ENCODE data around the gene SOST. TPM values are rescaled to one million over a fixed set of nuclear protein-coding genes. Genes with fewer than 3 reads are reported as not detected.

SOST gene
- total and polyA plus RNA-seq, 5 donors: 0.29 to 2.0 (median 0.97) TPM; not detected in 1

DNA sequence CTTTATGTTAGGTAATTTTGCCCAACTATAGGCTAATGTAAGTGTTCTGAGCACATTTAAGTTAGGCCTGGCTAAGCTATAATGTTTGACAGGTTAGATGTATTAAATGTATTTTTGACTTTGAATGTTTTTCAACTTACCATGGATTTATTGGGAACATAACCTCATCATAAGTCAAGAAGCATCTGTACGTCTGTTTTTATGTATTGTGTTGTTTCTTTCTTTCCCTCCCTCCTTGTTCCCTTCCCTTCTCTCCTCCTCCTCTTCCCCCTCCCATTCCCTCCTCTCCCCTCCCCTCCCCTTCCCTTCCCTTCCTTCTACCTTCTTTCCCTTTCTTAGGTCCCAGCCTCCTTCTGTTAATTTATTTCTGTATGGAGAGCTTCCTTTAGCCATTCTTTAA, 30.9 kb upstream of the SOST start:
- no peak overlapping the region for H3K4me3 ChIP-seq (ENCODE audit: low read length)
- WGBS: 81% methylated on average over 1 of the region's 1 CpG
- ATAC-seq: no peak
- DNase-seq: no peak
- H3K27me3 ChIP-seq (ENCODE audit: control insufficient read depth, insufficient read depth): no peaks in the 10 kb centered on the region
- no peaks in the 10 kb centered on the region for H3K4me1 ChIP-seq (ENCODE audit: control insufficient read depth, insufficient read depth, low read length)
- intact Hi-C loops (cut with DNase I): no loop called here
- no peaks in the 10 kb centered on the region for H3K9me3 ChIP-seq (ENCODE audit: control insufficient read depth, low read length)
- H3K27ac ChIP-seq (ENCODE audit: low read length): no peak overlapping the region

DNA sequence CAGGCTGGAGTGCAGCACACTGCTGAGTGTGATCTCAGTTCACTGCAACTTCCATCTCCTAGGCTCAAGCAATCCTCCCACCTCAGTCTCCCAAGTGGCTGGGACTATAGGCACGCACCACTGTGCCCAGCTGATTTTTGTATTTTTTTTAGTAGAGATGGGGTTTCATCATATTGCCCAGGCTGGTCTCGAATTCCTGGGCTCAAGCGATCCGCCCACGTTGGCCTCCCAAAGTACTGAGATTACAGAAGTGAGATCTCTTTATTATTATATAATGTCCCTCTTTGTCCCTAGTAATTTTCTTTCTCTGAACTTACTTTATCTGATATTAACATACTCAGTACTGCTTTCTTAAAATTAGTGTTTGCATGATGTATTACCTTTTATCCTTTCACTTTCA, 29.9 kb upstream of the SOST start:
- 77% methylated on average over 5 of the region's 5 CpGs for WGBS
- H3K27ac ChIP-seq (ENCODE audit: low read length): no peak overlapping the region
- no peaks in the 10 kb centered on the region for H3K9me3 ChIP-seq (ENCODE audit: control insufficient read depth, low read length)
- no peaks in the 10 kb centered on the region for H3K4me1 ChIP-seq (ENCODE audit: control insufficient read depth, insufficient read depth, low read length)
- no peaks in the 10 kb centered on the region for H3K27me3 ChIP-seq (ENCODE audit: control insufficient read depth, insufficient read depth)
- intact Hi-C loops (cut with DNase I): no loop called here
- DNase-seq (no peak), ATAC-seq (no peak)
- no peak overlapping the region for H3K4me3 ChIP-seq (ENCODE audit: low read length)

DNA sequence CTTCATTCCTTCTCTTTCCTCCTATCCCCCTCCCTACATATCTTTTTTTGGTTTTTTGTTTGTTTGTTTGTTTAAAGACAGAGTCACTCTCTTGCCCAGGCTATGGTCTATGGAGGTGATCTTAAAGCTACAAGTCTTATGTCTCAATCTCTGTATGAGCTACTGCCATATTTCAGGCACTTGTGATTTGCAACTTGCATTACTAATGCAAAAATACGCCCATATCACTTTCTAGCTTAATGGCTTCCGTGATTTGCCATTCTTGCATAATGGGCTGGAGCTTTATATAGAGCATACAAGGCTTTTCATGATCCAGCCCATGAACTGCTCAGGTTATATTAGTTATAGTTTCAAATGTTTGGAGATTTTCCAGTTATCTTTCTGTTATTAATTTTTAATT, 29.1 kb upstream of the SOST start:
- no peak for DNase-seq
- Histone ChIP-seq H3K4me1 (ENCODE audit: control insufficient read depth, insufficient read depth, low read length) (no peaks in the 10 kb centered on the region), H3K27ac (ENCODE audit: low read length) (no peak overlapping the region), H3K4me3 (ENCODE audit: low read length) (no peak overlapping the region), H3K9me3 (ENCODE audit: control insufficient read depth, low read length) (no peaks in the 10 kb centered on the region), H3K27me3 (ENCODE audit: control insufficient read depth, insufficient read depth) (no peaks in the 10 kb centered on the region)
- no peak for ATAC-seq
- WGBS: 70% methylated on average over 2 of the region's 2 CpGs
- intact Hi-C loops (cut with DNase I): no loop called here

DNA sequence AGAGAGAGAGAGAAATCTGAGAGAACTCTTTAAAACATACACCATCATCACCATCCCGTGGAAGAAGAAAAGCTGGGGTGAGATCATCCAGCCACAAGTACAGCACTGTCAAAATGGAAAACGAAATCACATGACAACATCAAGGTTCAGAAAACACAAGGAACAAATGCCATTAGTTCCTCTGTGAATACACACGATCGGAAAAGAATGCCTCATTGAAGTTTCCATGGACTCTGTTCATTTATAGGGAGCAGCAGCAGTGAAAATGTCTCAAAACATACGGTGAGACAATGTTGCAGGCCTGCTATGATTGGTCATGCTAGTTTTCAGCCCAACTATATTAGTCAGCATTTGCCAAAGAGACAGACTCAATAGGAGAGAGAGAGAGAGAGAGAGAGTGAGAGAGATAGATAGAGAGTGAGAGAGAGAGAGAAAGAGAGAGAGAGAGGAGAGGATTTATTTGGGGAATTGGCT, 26.1 kb upstream of the SOST start:
- intact Hi-C loops (cut with DNase I): no loop called here
- no peaks in the 10 kb centered on the region for H3K4me1 ChIP-seq (ENCODE audit: control insufficient read depth, insufficient read depth, low read length)
- H3K27me3 ChIP-seq (ENCODE audit: control insufficient read depth, insufficient read depth): no peaks in the 10 kb centered on the region
- H3K9me3 ChIP-seq (ENCODE audit: control insufficient read depth, low read length): no peaks in the 10 kb centered on the region
- WGBS: 62% methylated on average over 5 of the region's 5 CpGs
- ATAC-seq (no peak), DNase-seq (no peak)
- H3K4me3 ChIP-seq (ENCODE audit: low read length): no peak overlapping the region
- H3K27ac ChIP-seq (ENCODE audit: low read length): no peak overlapping the region

DNA sequence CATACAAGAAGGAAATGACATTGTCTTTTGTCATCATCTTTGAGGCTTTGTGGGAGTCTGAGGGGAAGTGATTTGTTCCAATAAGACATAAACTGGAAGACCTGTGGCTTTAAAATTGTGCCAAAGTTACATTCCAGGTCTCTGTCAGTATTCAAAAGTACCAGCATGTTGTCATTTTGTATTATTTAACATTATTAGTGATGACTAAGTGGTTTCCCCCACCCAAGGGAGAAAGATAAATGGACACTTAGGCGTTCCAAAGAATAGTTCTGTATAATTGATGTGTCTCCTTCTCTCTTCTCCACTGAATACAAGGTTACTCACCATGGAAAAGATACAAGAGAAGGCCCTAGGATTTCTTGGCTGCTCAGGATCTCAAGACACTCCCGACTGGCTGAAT, 25.5 kb upstream of the SOST start:
- no peak for ATAC-seq
- intact Hi-C loops (cut with DNase I): no loop called here
- Histone ChIP-seq H3K4me1 (ENCODE audit: control insufficient read depth, insufficient read depth, low read length) (no peaks in the 10 kb centered on the region), H3K27me3 (ENCODE audit: control insufficient read depth, insufficient read depth) (no peaks in the 10 kb centered on the region), H3K9me3 (ENCODE audit: control insufficient read depth, low read length) (no peaks in the 10 kb centered on the region), H3K4me3 (ENCODE audit: low read length) (no peak overlapping the region), H3K27ac (ENCODE audit: low read length) (no peak overlapping the region)
- 73% methylated on average over 2 of the region's 2 CpGs for WGBS
- no peak for DNase-seq

DNA sequence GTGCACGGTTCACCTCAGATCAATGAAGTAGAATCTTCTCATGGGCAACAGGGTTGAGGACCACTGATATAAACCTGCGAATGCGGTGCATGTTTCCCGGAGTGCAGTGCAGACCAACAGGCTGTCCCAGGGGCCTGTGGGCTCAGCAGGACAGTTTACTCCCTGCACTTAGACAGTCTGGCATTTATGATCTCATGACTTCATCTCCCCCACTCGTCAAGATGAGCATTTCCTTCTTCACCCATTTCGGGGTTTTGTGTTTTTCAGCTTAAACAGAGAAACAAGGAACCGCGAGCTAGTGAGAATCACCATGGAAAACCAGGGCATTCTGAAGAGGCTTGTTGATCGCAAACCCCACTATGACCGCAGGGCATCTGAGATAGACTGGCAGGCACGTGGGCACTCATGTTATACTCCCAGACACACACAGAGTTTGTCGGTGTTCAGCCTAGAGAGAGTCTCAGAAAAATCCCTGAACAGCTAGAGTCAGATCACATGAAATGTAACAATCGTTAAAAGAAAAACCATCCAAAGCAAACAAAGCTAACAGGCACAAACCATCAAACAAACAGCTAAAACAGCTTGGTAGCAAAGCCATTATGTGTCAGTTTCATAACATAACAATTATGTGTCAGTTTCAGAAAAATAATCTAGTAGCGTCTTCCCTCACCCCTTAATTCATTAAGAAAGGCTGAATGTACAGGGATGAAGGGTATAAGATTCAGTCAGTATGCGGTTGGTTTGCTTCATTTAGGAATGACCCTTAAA, 24.5 kb upstream of the SOST start:
- intact Hi-C loops (cut with DNase I): no loop called here
- H3K27ac ChIP-seq (ENCODE audit: low read length): no peak overlapping the region
- no peaks in the 10 kb centered on the region for H3K27me3 ChIP-seq (ENCODE audit: control insufficient read depth, insufficient read depth)
- no peaks in the 10 kb centered on the region for H3K9me3 ChIP-seq (ENCODE audit: control insufficient read depth, low read length)
- no peak for DNase-seq
- H3K4me3 ChIP-seq (ENCODE audit: low read length): no peak overlapping the region
- 81% methylated on average over 15 of the region's 15 CpGs for WGBS
- no peaks in the 10 kb centered on the region for H3K4me1 ChIP-seq (ENCODE audit: control insufficient read depth, insufficient read depth, low read length)
- ATAC-seq: no peak

DNA sequence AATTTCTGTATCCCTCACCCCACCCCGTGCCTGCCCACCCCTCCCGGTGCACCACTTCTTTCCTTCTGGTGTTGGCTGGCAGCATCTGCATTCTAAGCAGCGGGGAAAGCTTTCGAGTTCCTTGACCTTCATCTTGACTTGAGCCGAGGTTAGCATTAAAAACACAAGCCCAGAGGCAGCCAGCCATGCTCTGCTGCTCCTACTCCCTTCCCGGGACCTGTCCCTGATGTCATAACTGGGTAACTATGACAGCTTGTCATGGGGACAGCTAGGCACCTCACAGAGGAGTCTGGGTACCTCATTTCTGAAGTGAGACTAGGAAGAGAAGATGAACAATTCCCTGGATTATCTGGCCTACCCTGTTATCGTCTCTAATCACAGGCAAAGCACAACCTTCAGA, 21.5 kb upstream of the SOST start, which contains the start of gene CFAP97D1:
TSS of gene CFAP97D1 (plus strand) at position 301 of the 400 bp plus-strand sequence. CDS start at position 329, 28 bp downstream.
- Histone ChIP-seq H3K9me3 (ENCODE audit: control insufficient read depth, low read length) (no peaks in the 10 kb centered on the region), H3K4me3 (ENCODE audit: low read length) (peak within 1 kb of the TSS; percentile 94), H3K4me1 (ENCODE audit: control insufficient read depth, insufficient read depth, low read length) (peaks cover 11% of the 10 kb centered on the region), H3K27ac (ENCODE audit: low read length) (no peak within 1 kb of the TSS), H3K27me3 (ENCODE audit: control insufficient read depth, insufficient read depth) (no peaks in the 10 kb centered on the region)
- no peak for ATAC-seq
- WGBS: 64% methylated on average over 7 of the region's 7 CpGs
- DNase-seq: no peak
- intact Hi-C loops (cut with DNase I): no loop called here

DNA sequence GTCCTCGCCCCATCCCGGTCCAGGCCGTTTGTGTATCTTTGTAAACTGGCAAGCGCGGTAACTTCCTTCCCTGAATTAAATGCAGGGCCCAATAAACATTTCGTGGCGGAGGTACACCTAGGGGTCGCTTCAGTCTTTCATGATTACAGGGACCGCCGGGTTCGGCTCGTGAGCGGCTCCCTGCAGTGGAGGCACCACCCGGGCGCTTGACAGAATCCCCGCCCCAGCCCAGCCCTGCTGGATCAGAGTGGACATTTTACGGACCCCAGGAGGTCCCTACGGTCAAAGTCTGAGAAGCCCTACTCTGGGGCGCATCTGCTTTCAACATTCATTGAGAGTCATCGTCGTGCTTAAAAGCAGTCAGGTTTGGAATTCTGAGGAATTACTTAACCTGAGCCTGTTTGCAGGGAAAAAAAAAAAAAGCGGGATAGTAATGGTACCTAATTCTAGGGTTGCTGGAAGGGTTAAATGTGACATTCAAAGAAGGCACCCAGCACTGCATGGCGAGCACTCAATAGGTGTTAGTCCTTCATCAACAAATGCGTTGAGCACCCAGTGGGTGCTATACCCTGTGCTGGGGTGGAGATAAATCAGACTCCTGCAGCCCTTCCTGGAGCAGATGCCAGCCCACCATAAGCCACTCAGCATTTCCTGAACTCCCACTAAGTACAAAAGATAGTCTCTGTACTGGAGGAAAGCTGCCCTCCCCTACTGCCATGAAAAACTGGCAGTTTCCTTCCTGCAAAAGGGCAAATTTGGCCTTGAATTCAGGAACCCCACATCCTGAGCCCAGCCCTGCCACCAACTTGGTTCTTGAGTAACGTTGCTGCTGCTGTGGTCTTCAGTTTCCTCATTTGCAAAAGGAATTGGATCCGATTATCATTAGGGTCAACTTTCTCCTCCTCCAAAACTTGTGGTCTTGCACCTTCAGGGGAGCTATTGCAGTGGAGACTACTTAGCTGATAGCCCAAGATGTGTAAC, 20.8 kb upstream of the SOST start:
- DNase-seq: peak in 1 of 3 donors; percentile 83
- H3K27ac ChIP-seq (ENCODE audit: low read length): peak overlapping the region; percentile 99
- peak; percentile 11 to 20 for ATAC-seq
- intact Hi-C loops (cut with DNase I): loop anchor here in 1 of 4 donors (5.0 kb wide), 1 partner anchor 53 kb away; the partner anchor contains the start of gene MPP3
- H3K4me3 ChIP-seq (ENCODE audit: low read length): peak overlapping the region; percentile 94
- no peaks in the 10 kb centered on the region for H3K9me3 ChIP-seq (ENCODE audit: control insufficient read depth, low read length)
- no peaks in the 10 kb centered on the region for H3K27me3 ChIP-seq (ENCODE audit: control insufficient read depth, insufficient read depth)
- 8% methylated on average over 26 of the region's 26 CpGs for WGBS
- peaks cover 13% of the 10 kb centered on the region for H3K4me1 ChIP-seq (ENCODE audit: control insufficient read depth, insufficient read depth, low read length)

DNA sequence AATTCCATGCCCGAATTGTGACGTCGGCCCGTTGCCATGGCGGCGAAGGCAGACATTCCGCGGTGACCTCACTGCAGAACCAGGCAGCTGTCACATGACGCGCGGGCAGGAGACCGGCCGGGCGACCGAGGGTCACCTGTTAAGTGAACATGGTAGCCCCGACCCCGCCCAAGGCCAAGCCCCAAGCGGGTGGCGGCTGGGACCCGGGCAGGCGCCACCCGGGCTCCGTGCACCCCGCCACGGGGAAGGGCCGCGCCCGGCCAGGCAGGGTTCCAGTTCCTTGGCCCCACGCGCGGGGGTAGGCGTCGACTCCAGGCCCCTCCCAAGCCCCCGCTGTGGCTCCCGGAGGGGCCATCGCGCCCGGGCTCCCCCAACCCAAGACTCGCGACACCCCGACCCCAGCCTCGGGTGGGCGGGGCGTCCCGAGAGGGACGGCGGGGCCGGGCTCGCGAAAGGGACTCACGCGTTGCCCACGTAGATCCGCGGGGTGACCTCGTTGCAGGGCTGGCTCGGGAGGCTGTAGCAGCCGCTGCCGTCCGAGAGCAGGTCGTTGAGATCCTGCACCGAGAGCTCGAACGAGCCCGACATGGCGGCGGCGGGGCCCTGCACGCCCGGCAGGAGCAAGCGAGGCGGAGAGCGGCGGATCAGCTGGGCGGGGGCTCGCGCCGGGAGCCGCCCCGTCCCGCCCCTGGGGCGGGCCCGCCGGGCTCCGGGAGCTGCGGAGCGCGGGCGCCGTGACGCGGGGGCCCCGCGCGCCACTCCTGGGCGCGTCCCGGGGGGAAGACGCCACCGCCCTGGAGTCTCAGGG, 19.9 kb upstream of the SOST start, which contains the start of gene DUSP3:
TSS of gene DUSP3 (minus strand) at position 641 of the 808 bp plus-strand sequence. CDS start at position 588, 53 bp downstream.
- under 1% methylated on average over 100 of the region's 100 CpGs for WGBS
- H3K4me3 ChIP-seq (ENCODE audit: low read length): peak within 1 kb of the TSS; percentile 94
- DNase-seq (peak; percentile 96 to 98 (median 98)), ATAC-seq (peak; percentile 93 to 94)
- H3K27me3 ChIP-seq (ENCODE audit: control insufficient read depth, insufficient read depth): no peaks in the 10 kb centered on the region
- H3K4me1 ChIP-seq (ENCODE audit: control insufficient read depth, insufficient read depth, low read length): peaks cover 13% of the 10 kb centered on the region
- intact Hi-C loops (cut with DNase I): loop anchor here in 1 of 4 donors (5.0 kb wide), 1 partner anchor 54 kb away; the partner anchor contains the start of gene MPP3
- peak within 1 kb of the TSS; percentile 99 for H3K27ac ChIP-seq (ENCODE audit: low read length)
- H3K9me3 ChIP-seq (ENCODE audit: control insufficient read depth, low read length): no peaks in the 10 kb centered on the region

Data from right cardiac atrium (tissue), 5 donors.